ENCODE results near the gene CLEC4E.

CLEC4E gene

DNA sequence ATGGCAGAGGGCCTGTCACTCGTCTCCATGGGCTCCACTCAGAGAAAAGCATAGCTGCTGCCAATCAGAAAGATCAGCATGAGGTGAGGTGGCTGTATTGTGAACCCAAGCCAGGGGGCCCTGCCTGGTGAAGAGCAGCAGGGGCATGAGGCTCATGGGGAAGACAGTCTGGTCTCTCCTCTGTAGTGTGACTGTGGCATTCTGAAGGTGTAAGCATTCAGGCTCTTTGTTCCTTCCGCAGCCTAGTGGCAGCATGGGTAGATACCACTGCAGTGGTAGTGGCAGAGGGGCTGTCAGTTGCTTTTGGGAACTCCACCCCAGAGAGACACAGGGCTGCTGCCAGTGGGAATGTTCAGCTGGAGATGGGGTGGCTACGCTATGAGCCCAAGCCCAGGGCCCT is 32.5 kb downstream of the CLEC4E start:
- Histone ChIP-seq H3K36me3 (replicated peaks; ENCODE audit: low read depth, low read length) (no peaks in the 10 kb centered on the region), H3K9me3 (ENCODE audit: insufficient read depth, low read length) (no peaks in the 10 kb centered on the region), H3K79me2 (ENCODE audit: low read length) (no peaks in the 10 kb centered on the region), H2AFZ (ENCODE audit: low read depth, low read length) (no peak overlapping the region), H3K4me1 (ENCODE audit: low read length) (peaks cover 29% of the 10 kb centered on the region), H3K4me2 (ENCODE audit: low read length) (peak overlapping the region; percentile 87; the same call in 1 of the 2 replicates), H3K27me3 (ENCODE audit: low read depth, low read length) (peaks cover 38% of the 10 kb centered on the region), H4K20me1 (ENCODE audit: insufficient read depth, low read length) (no peaks in the 10 kb centered on the region), H3K4me3 (ENCODE audit: low read length) (no peak overlapping the region), H3K9ac (ENCODE audit: low read length) (no peak overlapping the region; the same call in 1 of the 2 replicates), H3K27ac (ENCODE audit: low read length) (no peak overlapping the region)
- TF ChIP-seq EZH2phosphoT487 (IDR thresholded peaks at IDR 0.05; ENCODE audit: low read depth), result no peak
- TF ChIP-seq, protein P1, sequence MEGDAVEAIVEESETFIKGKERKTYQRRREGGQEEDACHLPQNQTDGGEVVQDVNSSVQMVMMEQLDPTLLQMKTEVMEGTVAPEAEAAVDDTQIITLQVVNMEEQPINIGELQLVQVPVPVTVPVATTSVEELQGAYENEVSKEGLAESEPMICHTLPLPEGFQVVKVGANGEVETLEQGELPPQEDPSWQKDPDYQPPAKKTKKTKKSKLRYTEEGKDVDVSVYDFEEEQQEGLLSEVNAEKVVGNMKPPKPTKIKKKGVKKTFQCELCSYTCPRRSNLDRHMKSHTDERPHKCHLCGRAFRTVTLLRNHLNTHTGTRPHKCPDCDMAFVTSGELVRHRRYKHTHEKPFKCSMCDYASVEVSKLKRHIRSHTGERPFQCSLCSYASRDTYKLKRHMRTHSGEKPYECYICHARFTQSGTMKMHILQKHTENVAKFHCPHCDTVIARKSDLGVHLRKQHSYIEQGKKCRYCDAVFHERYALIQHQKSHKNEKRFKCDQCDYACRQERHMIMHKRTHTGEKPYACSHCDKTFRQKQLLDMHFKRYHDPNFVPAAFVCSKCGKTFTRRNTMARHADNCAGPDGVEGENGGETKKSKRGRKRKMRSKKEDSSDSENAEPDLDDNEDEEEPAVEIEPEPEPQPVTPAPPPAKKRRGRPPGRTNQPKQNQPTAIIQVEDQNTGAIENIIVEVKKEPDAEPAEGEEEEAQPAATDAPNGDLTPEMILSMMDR (IDR thresholded peaks at IDR 0.05; ENCODE audit: low read depth, low read length), result no peak

DNA sequence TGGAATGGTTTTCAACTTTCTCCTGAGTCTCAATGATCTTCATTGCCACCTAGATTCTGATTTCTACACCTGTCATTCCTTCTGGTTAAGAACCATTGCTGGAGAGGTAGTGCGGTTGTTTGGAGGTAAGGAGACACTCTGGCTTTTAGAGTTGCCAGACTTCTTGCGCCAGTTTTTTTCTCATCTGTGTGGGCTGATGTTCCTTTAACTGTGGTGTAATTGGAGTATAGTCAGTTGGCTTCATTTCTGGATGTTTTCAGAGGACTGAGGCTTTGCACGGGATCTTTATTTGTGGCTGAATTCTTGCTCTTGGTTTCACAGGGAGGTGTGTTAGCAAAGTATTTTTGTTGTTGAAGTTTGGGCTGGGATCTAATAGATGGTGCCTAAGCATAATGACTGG is 33.1 kb downstream of the CLEC4E start:
- peaks cover 33% of the 10 kb centered on the region for H3K27me3 ChIP-seq (ENCODE audit: low read depth, low read length)
- TF ChIP-seq, protein P1 (IDR thresholded peaks at IDR 0.05; ENCODE audit: low read depth, low read length), result no peak
- no peak overlapping the region for H3K4me3 ChIP-seq (ENCODE audit: low read length)
- no peaks in the 10 kb centered on the region for H3K36me3 ChIP-seq (replicated peaks; ENCODE audit: low read depth, low read length)
- peaks cover 29% of the 10 kb centered on the region for H3K4me1 ChIP-seq (ENCODE audit: low read length)
- H3K9ac ChIP-seq (ENCODE audit: low read length), result no peak overlapping the region
- no peak overlapping the region for H3K27ac ChIP-seq (ENCODE audit: low read length)
- H3K9me3 ChIP-seq (ENCODE audit: insufficient read depth, low read length), result no peaks in the 10 kb centered on the region
- no peak overlapping the region for H3K4me2 ChIP-seq (ENCODE audit: low read length)
- no peaks in the 10 kb centered on the region for H3K79me2 ChIP-seq (ENCODE audit: low read length)
- no peaks in the 10 kb centered on the region for H4K20me1 ChIP-seq (ENCODE audit: insufficient read depth, low read length)
- no peak overlapping the region for H2AFZ ChIP-seq (ENCODE audit: low read depth, low read length)

DNA sequence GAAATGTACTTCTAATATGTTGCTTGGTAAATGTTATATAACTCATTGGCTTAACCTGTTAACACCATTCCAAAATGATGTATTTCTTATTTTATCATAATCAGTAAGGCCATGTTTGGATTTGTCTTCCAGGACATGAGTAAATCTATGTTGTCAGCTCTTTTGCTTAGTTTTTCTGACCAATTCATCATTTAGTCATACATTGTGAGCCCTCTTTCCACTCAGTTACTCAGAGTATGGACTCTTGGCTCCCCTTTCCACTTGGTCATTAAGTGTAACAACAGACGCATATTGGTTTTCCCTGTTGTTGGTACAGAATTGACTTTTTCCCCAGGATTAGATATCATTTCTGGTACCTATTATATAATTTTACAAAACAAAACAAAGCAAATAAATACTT is 36.4 kb downstream of the CLEC4E start:
- Histone ChIP-seq H3K36me3 (replicated peaks; ENCODE audit: low read depth, low read length) (no peaks in the 10 kb centered on the region), H3K27me3 (ENCODE audit: low read depth, low read length) (peaks cover 30% of the 10 kb centered on the region), H3K4me2 (ENCODE audit: low read length) (no peak overlapping the region), H3K27ac (ENCODE audit: low read length) (no peak overlapping the region), H3K9me3 (ENCODE audit: insufficient read depth, low read length) (no peaks in the 10 kb centered on the region), H4K20me1 (ENCODE audit: insufficient read depth, low read length) (no peaks in the 10 kb centered on the region), H2AFZ (ENCODE audit: low read depth, low read length) (no peak overlapping the region), H3K9ac (ENCODE audit: low read length) (no peak overlapping the region), H3K4me1 (ENCODE audit: low read length) (peaks cover 26% of the 10 kb centered on the region), H3K4me3 (ENCODE audit: low read length) (no peak overlapping the region), H3K79me2 (ENCODE audit: low read length) (no peaks in the 10 kb centered on the region)
- TF ChIP-seq, protein P1 (IDR thresholded peaks at IDR 0.05; ENCODE audit: low read depth, low read length), result no peak
- TF ChIP-seq EZH2phosphoT487 (IDR thresholded peaks at IDR 0.05; ENCODE audit: low read depth), result no peak

DNA sequence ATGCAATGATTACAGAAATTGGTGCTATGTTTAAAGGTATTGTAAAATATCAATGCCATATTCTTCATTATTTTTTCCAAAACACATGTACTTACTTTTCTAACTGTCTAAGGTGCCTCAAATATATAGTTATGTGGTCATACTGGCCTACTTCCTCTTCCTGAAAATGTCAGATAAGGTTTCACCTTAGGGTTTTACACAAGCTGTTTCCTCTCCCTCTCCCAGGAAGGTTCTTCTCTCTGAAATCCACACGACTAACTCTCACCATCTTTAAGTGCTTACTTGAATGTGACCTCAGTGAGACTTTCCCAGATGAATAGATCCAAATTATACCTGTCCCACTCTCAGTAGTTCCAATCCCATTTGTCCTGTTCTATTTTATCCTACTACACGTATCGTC is 39.0 kb downstream of the CLEC4E start:
- Histone ChIP-seq H3K79me2 (ENCODE audit: low read length) (no peaks in the 10 kb centered on the region), H3K4me2 (ENCODE audit: low read length) (peak overlapping the region; percentile 20; the same call in 1 of the 2 replicates), H3K4me1 (ENCODE audit: low read length) (peaks cover 10% of the 10 kb centered on the region), H3K9me3 (ENCODE audit: insufficient read depth, low read length) (no peaks in the 10 kb centered on the region), H3K36me3 (replicated peaks; ENCODE audit: low read depth, low read length) (no peaks in the 10 kb centered on the region), H3K27ac (ENCODE audit: low read length) (no peak overlapping the region), H4K20me1 (ENCODE audit: insufficient read depth, low read length) (no peaks in the 10 kb centered on the region; the same call in 1 of the 2 replicates), H3K9ac (ENCODE audit: low read length) (no peak overlapping the region), H2AFZ (ENCODE audit: low read depth, low read length) (peak overlapping the region; percentile 55), H3K27me3 (ENCODE audit: low read depth, low read length) (peaks cover 36% of the 10 kb centered on the region), H3K4me3 (ENCODE audit: low read length) (no peak overlapping the region)
- TF ChIP-seq, protein P1 (IDR thresholded peaks at IDR 0.05; ENCODE audit: low read depth, low read length), result no peak
- no peak for TF ChIP-seq EZH2phosphoT487 (IDR thresholded peaks at IDR 0.05; ENCODE audit: low read depth)

All from OCI-LY3 (cell line).